HepG2 (cell line): Measurements from ENCODE around the gene ENDOD1. TPM values are rescaled to one million over a fixed set of nuclear protein-coding genes. Genes with fewer than 3 reads are reported as not detected.

Source experiments
- ATF6 ChIP-seq: sonication (generic); formaldehyde crosslinking; conservative IDR thresholded peaks from 2 replicates; pipeline ENCODE4 v1.4.0; 2020; ENCODE audit warnings: missing genetic modification reagents
- CC2D1A ChIP-seq: sonication (generic); formaldehyde crosslinking; IDR thresholded peaks from 2 replicates; pipeline ENCODE4 v1.8.1; 2023; ENCODE audit warnings: mild to moderate bottlenecking, missing genetic modification reagents
- ESRRA ChIP-seq: sonication (generic); formaldehyde crosslinking; IDR thresholded peaks from 2 replicates; pipeline ENCODE4 v1.5.1; 2020; ENCODE audit warnings: mild to moderate bottlenecking, low read depth, missing genetic modification reagents
- GABPA ChIP-seq, 2 experiments: IDR thresholded peaks; 2 replicates each; pipeline ENCODE4 v1.6.1; 2011 to 2016; ENCODE audit warnings: low read depth in 2 of 2, low read length in 1 of 2, missing biosample characterization in 1 of 2, missing genetic modification characterization in 1 of 2
- GMEB2 ChIP-seq: IDR thresholded peaks from 2 replicates; pipeline ENCODE4 v1.6.1; 2016; ENCODE audit warnings: missing biosample characterization, missing genetic modification reagents, low read depth
- GRHL1 ChIP-seq: sonication (generic); formaldehyde crosslinking; conservative IDR thresholded peaks from 2 replicates; pipeline ENCODE4 v1.8.0; 2022; ENCODE audit warnings: missing genetic modification reagents
- HDAC2 ChIP-seq: sonication (generic); formaldehyde crosslinking; IDR thresholded peaks from 2 replicates; pipeline ENCODE4 v1.4.0; 2020; ENCODE audit warnings: missing genetic modification reagents
- HOMEZ ChIP-seq: IDR thresholded peaks from 2 replicates; pipeline ENCODE4 v1.6.1; 2016; ENCODE audit warnings: low read depth
- MAFF ChIP-seq: IDR thresholded peaks from 2 replicates; pipeline ENCODE4 v1.6.1; 2011; ENCODE audit warnings: low read depth, low read length, improper control_type of control experiment
- RAD51 ChIP-seq: fragments of 450-650 bp; IDR thresholded peaks from 2 replicates; pipeline ENCODE4 v1.6.1; 2016; ENCODE audit warnings: borderline replicate concordance
- RARG ChIP-seq: sonication (generic); formaldehyde crosslinking; IDR thresholded peaks from 2 replicates; pipeline ENCODE4 v1.4.0; 2020; ENCODE audit warnings: low read depth, mild to moderate bottlenecking, missing genetic modification reagents
- SALL2 ChIP-seq: sonication (generic); formaldehyde crosslinking; IDR thresholded peaks from 2 replicates; pipeline ENCODE4 v1.8.1; 2023; ENCODE audit warnings: mild to moderate bottlenecking, missing genetic modification reagents, inconsistent platforms
- SOX6 ChIP-seq, 2 experiments: fragments of 450-650 bp in 1 of 2; sonication (generic) in 1 of 2; formaldehyde crosslinking in 1 of 2; IDR thresholded peaks; 2 replicates each; pipeline versions ENCODE4 v1.4.0 to v1.6.1; 2017 to 2020; ENCODE audit warnings: antibody characterized with exemption in 1 of 2, mild to moderate bottlenecking in 1 of 2, missing genetic modification reagents in 1 of 2
- TCF7L2 ChIP-seq: IDR thresholded peaks from 2 replicates; pipeline ENCODE4 v1.6.1; 2011; ENCODE audit warnings: mild to moderate bottlenecking, low read depth, low read length, moderate library complexity
- TFAP4 ChIP-seq: sonication (generic); IDR thresholded peaks from 2 replicates; pipeline ENCODE4 v1.6.1; 2016; ENCODE audit warnings: low read depth, borderline replicate concordance
- ZEB1 ChIP-seq: IDR thresholded peaks from 2 replicates; pipeline ENCODE4 v1.6.1; 2012; ENCODE audit warnings: mild to moderate bottlenecking, low read depth, inconsistent platforms; ENCODE audit not compliant: insufficient replicate concordance
- ZNF326 ChIP-seq: sonication (generic); formaldehyde crosslinking; IDR thresholded peaks from 2 replicates; pipeline ENCODE4 v1.4.0; 2020; ENCODE audit warnings: missing genetic modification reagents, borderline replicate concordance
- ZNF550 ChIP-seq: sonication (generic); formaldehyde crosslinking; IDR thresholded peaks from 2 replicates; pipeline ENCODE4 v1.4.0; 2020; ENCODE audit warnings: mild to moderate bottlenecking, missing genetic modification reagents, borderline replicate concordance
- ZNF589 ChIP-seq: sonication (generic); formaldehyde crosslinking; conservative IDR thresholded peaks from 2 replicates; pipeline ENCODE4 v1.8.0; 2022; ENCODE audit warnings: mild to moderate bottlenecking, moderate library complexity, missing genetic modification reagents
- ZNF616 ChIP-seq: sonication (generic); formaldehyde crosslinking; IDR thresholded peaks from 2 replicates; pipeline ENCODE4 v1.5.0; 2020; ENCODE audit warnings: low read depth, mild to moderate bottlenecking, missing genetic modification reagents
- ZNF780A ChIP-seq: sonication (generic); formaldehyde crosslinking; IDR thresholded peaks from 2 replicates; pipeline ENCODE4 v1.8.0; 2022; ENCODE audit warnings: mild to moderate bottlenecking, missing genetic modification reagents, moderate library complexity
- ZSCAN31 ChIP-seq: sonication (generic); formaldehyde crosslinking; IDR thresholded peaks from 2 replicates; pipeline ENCODE4 v1.5.0; 2020; ENCODE audit warnings: low read depth, mild to moderate bottlenecking, missing genetic modification reagents
- polyA plus RNA-seq, 8 experiments: library from polyadenylated mRNA; depleted of rRNA in 3 of 8; stranded (reverse) in 7 of 8; unstranded in 1 of 8; fragments of >200 nt; fragmentation: Illumina TruSeq in 4 of 8; extraction: Trizol in 4 of 8; gene quantifications; 2 replicates each; pipeline versions ENCODE4 v1.2.1 to v1.2.3, GENCODE V29; 2011 to 2016; ENCODE audit warnings: low read depth in 4 of 8, missing spikeins in 1 of 8, mixed read lengths in 1 of 8; ENCODE audit not compliant: insufficient read depth in 1 of 8
- total RNA-seq, 5 experiments: library from RNA; depleted of rRNA; stranded (reverse); fragments of >200 nt; fragmentation: Illumina TruSeq; extraction: Trizol; gene quantifications; 2 replicates each; pipeline ENCODE4 v1.2.3, GENCODE V29; 2016; ENCODE audit warnings: low read depth in 1 of 5

Gene ENDOD1
- total and polyA plus RNA-seq, 2 of the 13 experiments (the other 11 are each of a cell fraction or from before 2014, with no cell fraction given), result 2.0 to 6.8 TPM

- TF ChIP-seq GMEB2 (CRISPR knock-in tag) (no peak), HDAC2 (CRISPR knock-in tag) (peak; percentile 40; the same call in 1 of the 2 replicates), ZNF550 (CRISPR knock-in tag) (no peak), ZNF326 (CRISPR knock-in tag) (no peak), RAD51 (no peak), CC2D1A (CRISPR knock-in tag) (no peak), RARG (CRISPR knock-in tag) (no peak), GABPA (IDR thresholded peaks at IDR 0.05; ENCODE audit: low read depth, low read length) (no peak), GABPA (CRISPR knock-in tag; IDR thresholded peaks at IDR 0.05; ENCODE audit: low read depth) (no peak), ZEB1 (no peak), ZNF616 (CRISPR knock-in tag) (no peak), TFAP4 (no peak), ZSCAN31 (CRISPR knock-in tag) (no peak), ZNF780A (no peak), SALL2 (no peak), HOMEZ (CRISPR knock-in tag) (peak; percentile 54; the same call in 1 of the 2 replicates), TCF7L2 (no peak), GRHL1 (CRISPR knock-in tag) (no peak), SOX6 (IDR thresholded peaks at IDR 0.05) (no peak), SOX6 (CRISPR knock-in tag; IDR thresholded peaks at IDR 0.05) (peak; percentile 48), ZNF589 (no peak), MAFF (peak; percentile 73), ATF6 (CRISPR knock-in tag) (no peak), ESRRA (CRISPR knock-in tag) (no peak)
Measured at GRCh38 chr11:95092549-95093324, 3.1 kb downstream of the ENDOD1 start (continued).
